GM21717 (cell line): ENCODE measurements around the gene GAS5.
"Not testable (repeated sequence)": the region's sequence is repeated elsewhere in the genome, so short reads cannot be mapped to it uniquely, and the experiment has no call there.

ENCODE experiments used
- ATAC-seq: cut with Tn5 transposase; IDR thresholded peaks from one replicate; pipeline ENCODE4 v1.9.1; 2021; ENCODE audit warnings: mild to moderate bottlenecking, moderate library complexity; ENCODE audit not compliant: unreplicated experiment

GAS5 gene

GRCh38 chr1:173870252-173871075 lies 2.7 kb upstream of the GAS5 start:
- no peak for ATAC-seq

GRCh38 chr1:173869021-173869359 lies 1.2 kb upstream of the GAS5 start:
- no peak for ATAC-seq

- ATAC-seq: peak; percentile 64
Observed at GRCh38 chr1:173868266-173869020, 654 bp upstream of the GAS5 start, which contains the start of gene ZBTB37. Gene ZBTB37 (plus strand): TSS chr1:173868380. CDS start chr1:173870226, 1,846 bp downstream.

GRCh38 chr1:173867141-173867752 lies 542 bp downstream of the GAS5 start:
- no peak for ATAC-seq

GRCh38 chr1:173866413-173867115 lies 1.2 kb downstream of the GAS5 start:
- ATAC-seq: no peak

- ATAC-seq: no peak
Observed at GRCh38 chr1:173865468-173866164, 2.2 kb downstream of the GAS5 start.

GRCh38 chr1:173864179-173864867 lies 3.5 kb downstream of the GAS5 start:
- no peak for ATAC-seq

- no peak for ATAC-seq
Observed at GRCh38 chr1:173863224-173864161, 4.3 kb downstream of the GAS5 start.

- ATAC-seq: no peak
Observed at GRCh38 chr1:173862769-173863223, 5.0 kb downstream of the GAS5 start.

GRCh38 chr1:173862146-173862768 lies 5.5 kb downstream of the GAS5 start:
- not testable (repeated sequence) for ATAC-seq

- no peak for ATAC-seq
Observed at GRCh38 chr1:173861731-173862145, 6.1 kb downstream of the GAS5 start.

GRCh38 chr1:173860065-173860464 lies 7.7 kb downstream of the GAS5 start:
- no peak for ATAC-seq

- ATAC-seq: not testable (repeated sequence)
Observed at GRCh38 chr1:173859547-173859946, 8.2 kb downstream of the GAS5 start.

GRCh38 chr1:173857363-173857917 lies 10.3 kb downstream of the GAS5 start:
- ATAC-seq: no peak

GRCh38 chr1:173856903-173857302 lies 10.9 kb downstream of the GAS5 start:
- ATAC-seq: no peak

GRCh38 chr1:173856014-173856413 lies 11.8 kb downstream of the GAS5 start:
- no peak for ATAC-seq

GRCh38 chr1:173853074-173853473 lies 14.7 kb downstream of the GAS5 start:
- no peak for ATAC-seq

- no peak for ATAC-seq
Observed at GRCh38 chr1:173852105-173852504, 15.7 kb downstream of the GAS5 start.
